ENCODE data around the gene LFNG. TPM values are rescaled to one million over a fixed set of nuclear protein-coding genes. Genes with fewer than 3 reads are reported as not detected.
A peak's percentile ranks its signal among the peaks of the same experiment; 100 is the strongest.

The LFNG gene
- total and polyA plus RNA-seq, 9 of the 15 experiments (the other 6 are each of a cell fraction or from before 2014, with no cell fraction given) = 0.03 to 0.89 (median 0.25) TPM; not detected in 1

DNA sequence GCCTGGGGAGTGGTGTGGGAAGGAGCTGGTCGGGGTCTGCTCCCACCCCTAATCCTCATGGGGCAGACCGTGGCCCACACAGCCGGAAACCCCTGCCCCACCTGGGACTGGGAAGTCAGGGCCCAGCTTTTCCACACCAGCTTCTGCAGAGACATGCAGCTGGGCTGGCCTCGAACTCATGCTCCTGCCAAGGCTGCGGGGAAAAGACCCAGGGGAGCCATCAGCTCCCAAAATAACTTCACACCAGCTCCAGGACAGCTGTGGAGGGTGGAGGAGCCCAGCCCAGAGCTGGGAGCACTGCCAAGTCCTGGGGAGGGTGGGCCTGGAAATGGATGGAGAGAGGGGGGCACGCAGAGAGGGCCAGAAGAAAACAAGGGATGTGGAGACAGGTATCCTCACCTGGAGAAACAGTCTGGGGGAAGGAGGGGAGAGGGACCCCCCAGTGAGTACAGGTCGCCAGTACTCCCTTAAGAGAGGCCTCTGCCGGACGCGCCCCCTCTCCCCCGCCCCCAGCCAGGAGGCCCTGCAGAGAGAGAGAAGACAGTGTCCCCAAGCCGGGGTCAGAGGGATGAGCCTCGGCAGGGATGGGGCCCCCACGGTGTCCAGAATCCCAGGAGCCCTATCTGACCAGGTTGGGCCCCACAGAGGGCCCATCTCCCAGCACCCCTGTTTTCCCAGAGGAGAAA is 31.8 kb upstream of the LFNG start:
- Histone ChIP-seq H3K9me3 (replicated peaks; ENCODE audit: control insufficient read depth, insufficient read depth, low read depth, low read length) (peaks cover 4% of the 10 kb centered on the region; the same call in 1 of the 2 replicates), H3K9ac (ENCODE audit: insufficient read depth in 1 of 2, low read depth in 2 of 2, low read length in 2 of 2) (no peak overlapping the region; a peak in 1 of 4 replicates), H3K4me2 (ENCODE audit: insufficient read depth, low read length) (no peak overlapping the region), H3K4me3 (no peak overlapping the region), H3K27ac (ENCODE audit: extremely low read depth, low read depth, low read length) (no peak overlapping the region), H3K9me1 (ENCODE audit: control insufficient read depth, insufficient read depth, low read length) (no peaks in the 10 kb centered on the region), H3K27me3 (ENCODE audit: control insufficient read depth in 2 of 2, insufficient read depth in 2 of 2, low read length in 2 of 2) (peaks cover 2% of the 10 kb centered on the region in 2 experiments; a peak in 2 of 5 replicates), H4K20me1 (replicated peaks; ENCODE audit: control insufficient read depth, insufficient read depth, low read length) (no peaks in the 10 kb centered on the region), H3K4me1 (replicated peaks in 1 of 2; ENCODE audit: control insufficient read depth in 2 of 2, insufficient read depth in 2 of 2, low read length in 2 of 2) (peaks cover 0 to 16% of the 10 kb centered on the region in 2 experiments; a peak in 2 of 5 replicates), H3K36me3 (ENCODE audit: control insufficient read depth, insufficient read depth, low read length) (no peaks in the 10 kb centered on the region), H3K79me2 (ENCODE audit: control insufficient read depth, insufficient read depth, low read length) (no peaks in the 10 kb centered on the region), H2AFZ (ENCODE audit: low read depth, low read length) (no peak overlapping the region)
- FAIRE-seq = no peak
- TF ChIP-seq, protein P1, sequence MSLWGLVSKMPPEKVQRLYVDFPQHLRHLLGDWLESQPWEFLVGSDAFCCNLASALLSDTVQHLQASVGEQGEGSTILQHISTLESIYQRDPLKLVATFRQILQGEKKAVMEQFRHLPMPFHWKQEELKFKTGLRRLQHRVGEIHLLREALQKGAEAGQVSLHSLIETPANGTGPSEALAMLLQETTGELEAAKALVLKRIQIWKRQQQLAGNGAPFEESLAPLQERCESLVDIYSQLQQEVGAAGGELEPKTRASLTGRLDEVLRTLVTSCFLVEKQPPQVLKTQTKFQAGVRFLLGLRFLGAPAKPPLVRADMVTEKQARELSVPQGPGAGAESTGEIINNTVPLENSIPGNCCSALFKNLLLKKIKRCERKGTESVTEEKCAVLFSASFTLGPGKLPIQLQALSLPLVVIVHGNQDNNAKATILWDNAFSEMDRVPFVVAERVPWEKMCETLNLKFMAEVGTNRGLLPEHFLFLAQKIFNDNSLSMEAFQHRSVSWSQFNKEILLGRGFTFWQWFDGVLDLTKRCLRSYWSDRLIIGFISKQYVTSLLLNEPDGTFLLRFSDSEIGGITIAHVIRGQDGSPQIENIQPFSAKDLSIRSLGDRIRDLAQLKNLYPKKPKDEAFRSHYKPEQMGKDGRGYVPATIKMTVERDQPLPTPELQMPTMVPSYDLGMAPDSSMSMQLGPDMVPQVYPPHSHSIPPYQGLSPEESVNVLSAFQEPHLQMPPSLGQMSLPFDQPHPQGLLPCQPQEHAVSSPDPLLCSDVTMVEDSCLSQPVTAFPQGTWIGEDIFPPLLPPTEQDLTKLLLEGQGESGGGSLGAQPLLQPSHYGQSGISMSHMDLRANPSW (CRISPR knock-in tag; IDR thresholded peaks at IDR 0.05) = no peak
- no peak for TF ChIP-seq TBP (optimal IDR thresholded peaks at IDR 0.05; ENCODE audit: low read depth, low read length)
- 0 out of 2 replicates have a peak, but pooled peaks have one; percentile 9 for TF ChIP-seq NFIC (IDR thresholded peaks at IDR 0.05)
- peak; percentile 72 for TF ChIP-seq ZNF263 (CRISPR knock-in tag; IDR thresholded peaks at IDR 0.05; ENCODE audit: borderline replicate concordance)
- in situ Hi-C loops (cut with MboI) = no loop called here
- intact Hi-C loops (cut with micrococcal nuclease) = no loop called here
- ChIA-PET POLR2A (interaction anchor here (0.7 kb wide), 1 partner anchor 66 kb away, joined by 3 read pairs; no protein-coding TSS in a partner anchor), CTCF (ENCODE audit: low intra/inter-chr PET ratio) (no interaction called here)
- ATAC-seq = no peak
- no TSS peak for BruUV-seq (replicated peaks)
- 6% methylated on average over 11 of the region's 14 CpGs for WGBS (ENCODE audit: insufficient coverage, low coverage, missing lambda C conversion rate)
- DNase-seq (ENCODE audit: extremely low read depth in 1 of 4, low spot score in 3 of 4) = no peak
